Measurements from ENCODE around the gene PRDM2.

PRDM2 gene

GRCh38 chr1:13674377-13674776 lies 25.6 kb upstream of the PRDM2 start:
- no peak for TF ChIP-seq KLF7 (tag by site-specific recombination; IDR thresholded peaks at IDR 0.05; ENCODE audit: borderline replicate concordance)
- TF ChIP-seq ZNF600 (tag by site-specific recombination; IDR thresholded peaks at IDR 0.05) = no peak
- TF ChIP-seq ZNF747 (tag by site-specific recombination; IDR thresholded peaks at IDR 0.05) = no peak
- no peak for TF ChIP-seq ZNF626 (tag by site-specific recombination; IDR thresholded peaks at IDR 0.05)
- TF ChIP-seq ZNF169 (tag by site-specific recombination; IDR thresholded peaks at IDR 0.05) = no peak
- TF ChIP-seq ZNF561 (tag by site-specific recombination; IDR thresholded peaks at IDR 0.05; ENCODE audit: borderline replicate concordance) = no peak
- TF ChIP-seq KLF9 (tag by site-specific recombination; IDR thresholded peaks at IDR 0.05; ENCODE audit: low read depth) = no peak
- no peak overlapping the region for H3K4me3 ChIP-seq (ENCODE audit: low read depth, low read length)
- H3K9me3 ChIP-seq (ENCODE audit: control insufficient read depth, insufficient read depth, low read depth, low read length) = no peaks in the 10 kb centered on the region
- H3K36me3 ChIP-seq (ENCODE audit: control insufficient read depth in 2 of 2, insufficient read depth in 1 of 2, low read length in 2 of 2) = no peaks in the 10 kb centered on the region
- H3K27ac ChIP-seq (ENCODE audit: extremely low read depth, low read depth, low read length) = no peak overlapping the region
- POLR2A ChIA-PET = no interaction called here
- no peaks in the 10 kb centered on the region for H3K4me1 ChIP-seq (ENCODE audit: control insufficient read depth, insufficient read depth, low read length)
- CTCF ChIA-PET = interaction anchor here (0.6 to 0.7 kb wide), 2 partner anchors 15 to 692 kb away, joined by 3 to 4 read pairs; no protein-coding TSS in a partner anchor

GRCh38 chr1:13675151-13675651 lies 24.8 kb upstream of the PRDM2 start:
- ChIA-PET POLR2A (no interaction called here), CTCF (interaction anchor here (0.6 kb wide), 1 partner anchor 277 kb away, joined by 4 read pairs; no protein-coding TSS in a partner anchor)
- Histone ChIP-seq H3K27ac (ENCODE audit: extremely low read depth, low read depth, low read length) (no peak overlapping the region), H3K9me3 (ENCODE audit: control insufficient read depth, insufficient read depth, low read depth, low read length) (no peaks in the 10 kb centered on the region), H3K4me1 (ENCODE audit: control insufficient read depth, insufficient read depth, low read length) (no peaks in the 10 kb centered on the region), H3K36me3 (ENCODE audit: control insufficient read depth in 2 of 2, insufficient read depth in 1 of 2, low read length in 2 of 2) (no peaks in the 10 kb centered on the region), H3K4me3 (ENCODE audit: low read depth, low read length) (no peak overlapping the region)
- no peak for TF ChIP-seq HOXC10 (CRISPR knock-in tag; IDR thresholded peaks at IDR 0.05)
- no peak for TF ChIP-seq ZSCAN16 (tag by site-specific recombination; IDR thresholded peaks at IDR 0.05)
- TF ChIP-seq ZNF654 (tag by site-specific recombination; IDR thresholded peaks at IDR 0.05; ENCODE audit: low read depth) = no peak
- no peak for TF ChIP-seq SP7 (tag by site-specific recombination; IDR thresholded peaks at IDR 0.05)

GRCh38 chr1:13677896-13678295 lies 22.1 kb upstream of the PRDM2 start:
- Histone ChIP-seq H3K27ac (ENCODE audit: extremely low read depth, low read depth, low read length) (no peak overlapping the region), H3K4me1 (ENCODE audit: control insufficient read depth, insufficient read depth, low read length) (no peaks in the 10 kb centered on the region)
- POLR2A ChIA-PET = no interaction called here
- TF ChIP-seq EGR2 (tag by site-specific recombination; IDR thresholded peaks at IDR 0.05; ENCODE audit: low read depth) (no peak), ZNF366 (tag by site-specific recombination; conservative IDR thresholded peaks at IDR 0.05) (no peak), ZNF335 (tag by site-specific recombination; conservative IDR thresholded peaks at IDR 0.05) (no peak), ZEB2 (tag by site-specific recombination; IDR thresholded peaks at IDR 0.05) (no peak), ZNF114 (tag by site-specific recombination; IDR thresholded peaks at IDR 0.05) (no peak), REPIN1 (tag by site-specific recombination; IDR thresholded peaks at IDR 0.05; ENCODE audit: low read depth) (no peak), ZNF776 (tag by site-specific recombination; IDR thresholded peaks at IDR 0.05; ENCODE audit: borderline replicate concordance) (no peak), ZNF555 (tag by site-specific recombination; conservative IDR thresholded peaks at IDR 0.05) (no peak), KLF1 (tag by site-specific recombination; IDR thresholded peaks at IDR 0.05) (no peak), AEBP2 (tag by site-specific recombination; IDR thresholded peaks at IDR 0.05; ENCODE audit: borderline replicate concordance) (no peak), SALL2 (tag by site-specific recombination; IDR thresholded peaks at IDR 0.05; ENCODE audit: borderline replicate concordance) (no peak), ZNF350 (tag by site-specific recombination; IDR thresholded peaks at IDR 0.05) (no peak), ZBTB10 (tag by site-specific recombination; IDR thresholded peaks at IDR 0.05) (no peak), ZFP37 (tag by site-specific recombination; IDR thresholded peaks at IDR 0.05) (no peak), ZNF132 (tag by site-specific recombination; IDR thresholded peaks at IDR 0.05; ENCODE audit: borderline replicate concordance) (no peak), ZFP3 (tag by site-specific recombination; IDR thresholded peaks at IDR 0.05; ENCODE audit: low read depth) (no peak)

More at GRCh38 chr1:13677896-13678295, 22.1 kb upstream of the PRDM2 start:
- Histone ChIP-seq H3K36me3 (ENCODE audit: control insufficient read depth in 2 of 2, insufficient read depth in 1 of 2, low read length in 2 of 2) (no peaks in the 10 kb centered on the region), H3K4me3 (ENCODE audit: low read depth, low read length) (no peak overlapping the region), H3K9me3 (ENCODE audit: control insufficient read depth, insufficient read depth, low read depth, low read length) (no peaks in the 10 kb centered on the region)
- CTCF ChIA-PET = interaction anchor here (2.1 kb wide), 1 partner anchor 13 kb away, joined by 6 read pairs; no protein-coding TSS in a partner anchor

Data from HEK293 (cell line).